ENCODE data around the gene UBQLNL.

Gene UBQLNL, protein sequence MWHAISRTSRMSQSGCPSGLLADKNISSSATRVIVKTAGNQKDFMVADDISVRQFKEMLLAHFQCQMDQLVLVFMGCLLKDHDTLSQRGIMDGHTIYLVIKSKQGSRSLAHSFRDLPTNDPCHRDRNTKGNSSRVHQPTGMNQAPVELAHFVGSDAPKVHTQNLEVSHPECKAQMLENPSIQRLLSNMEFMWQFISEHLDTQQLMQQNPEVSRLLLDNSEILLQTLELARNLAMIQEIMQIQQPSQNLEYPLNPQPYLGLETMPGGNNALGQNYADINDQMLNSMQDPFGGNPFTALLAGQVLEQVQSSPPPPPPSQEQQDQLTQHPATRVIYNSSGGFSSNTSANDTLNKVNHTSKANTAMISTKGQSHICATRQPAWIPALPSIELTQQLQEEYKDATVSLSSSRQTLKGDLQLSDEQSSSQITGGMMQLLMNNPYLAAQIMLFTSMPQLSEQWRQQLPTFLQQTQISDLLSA

DNA sequence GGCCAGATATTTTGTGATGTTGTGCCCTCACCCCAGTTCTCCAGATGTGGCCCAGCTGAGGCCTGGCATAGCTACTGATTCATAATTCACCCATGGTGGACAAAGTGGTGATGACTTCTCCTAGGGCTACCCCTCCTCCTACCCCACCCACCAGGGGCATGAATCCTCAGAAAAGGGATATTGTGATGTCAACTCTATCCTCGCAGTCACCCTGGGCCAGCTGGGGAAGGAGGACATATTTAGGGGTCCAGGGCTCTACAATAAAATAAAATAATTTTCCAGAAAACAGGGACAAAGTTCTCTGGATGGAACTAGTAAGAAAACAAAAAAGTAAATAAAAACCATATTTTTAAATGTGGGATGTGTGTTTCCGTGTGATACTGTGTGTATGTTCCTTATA lies at the start of gene UBQLNL:
Gene UBQLNL (minus strand): TSS at position 101 of the 400 bp plus-strand sequence. CDS start 258 bp downstream, outside the sequence.
- H3K4me3 ChIP-seq (ENCODE audit: low read depth in 1 of 2, low read length in 2 of 2), result no peak within 1 kb of the TSS
- H3K79me2 ChIP-seq (ENCODE audit: insufficient read depth, low read length), result no peaks in the 10 kb centered on the region
- H3K4me2 ChIP-seq (ENCODE audit: insufficient read depth, low read length), result no peak within 1 kb of the TSS
- TF ChIP-seq EZH2 (IDR thresholded peaks at IDR 0.05; ENCODE audit: borderline replicate concordance, low read depth, low read length, severe bottlenecking), result no peak
- TF ChIP-seq, protein P1, sequence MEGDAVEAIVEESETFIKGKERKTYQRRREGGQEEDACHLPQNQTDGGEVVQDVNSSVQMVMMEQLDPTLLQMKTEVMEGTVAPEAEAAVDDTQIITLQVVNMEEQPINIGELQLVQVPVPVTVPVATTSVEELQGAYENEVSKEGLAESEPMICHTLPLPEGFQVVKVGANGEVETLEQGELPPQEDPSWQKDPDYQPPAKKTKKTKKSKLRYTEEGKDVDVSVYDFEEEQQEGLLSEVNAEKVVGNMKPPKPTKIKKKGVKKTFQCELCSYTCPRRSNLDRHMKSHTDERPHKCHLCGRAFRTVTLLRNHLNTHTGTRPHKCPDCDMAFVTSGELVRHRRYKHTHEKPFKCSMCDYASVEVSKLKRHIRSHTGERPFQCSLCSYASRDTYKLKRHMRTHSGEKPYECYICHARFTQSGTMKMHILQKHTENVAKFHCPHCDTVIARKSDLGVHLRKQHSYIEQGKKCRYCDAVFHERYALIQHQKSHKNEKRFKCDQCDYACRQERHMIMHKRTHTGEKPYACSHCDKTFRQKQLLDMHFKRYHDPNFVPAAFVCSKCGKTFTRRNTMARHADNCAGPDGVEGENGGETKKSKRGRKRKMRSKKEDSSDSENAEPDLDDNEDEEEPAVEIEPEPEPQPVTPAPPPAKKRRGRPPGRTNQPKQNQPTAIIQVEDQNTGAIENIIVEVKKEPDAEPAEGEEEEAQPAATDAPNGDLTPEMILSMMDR (IDR thresholded peaks at IDR 0.05; ENCODE audit: borderline replicate concordance, extremely low read depth, low read length, poor library complexity, severe bottlenecking), result no peak
- no peaks in the 10 kb centered on the region for H3K4me1 ChIP-seq (ENCODE audit: insufficient read depth, low read length)
- H3K9me3 ChIP-seq (ENCODE audit: insufficient read depth, low read length, severe bottlenecking), result no peaks in the 10 kb centered on the region
- no peaks in the 10 kb centered on the region for H3K36me3 ChIP-seq (ENCODE audit: insufficient read depth, low read length)
- H2AFZ ChIP-seq (ENCODE audit: low read depth, low read length), result no peak within 1 kb of the TSS
- H4K20me1 ChIP-seq (ENCODE audit: insufficient read depth, low read length), result no peaks in the 10 kb centered on the region
- DNase-seq (no peak), ATAC-seq (ENCODE audit: insufficient read depth, low read depth) (no peak)
- H3K27me3 ChIP-seq (ENCODE audit: insufficient read depth, low read length, poor library complexity), result peaks cover 6% of the 10 kb centered on the region
- H3K27ac ChIP-seq (ENCODE audit: low read length), result no peak within 1 kb of the TSS
- no peak within 1 kb of the TSS for H3K9ac ChIP-seq (ENCODE audit: low read depth, low read length)

DNA sequence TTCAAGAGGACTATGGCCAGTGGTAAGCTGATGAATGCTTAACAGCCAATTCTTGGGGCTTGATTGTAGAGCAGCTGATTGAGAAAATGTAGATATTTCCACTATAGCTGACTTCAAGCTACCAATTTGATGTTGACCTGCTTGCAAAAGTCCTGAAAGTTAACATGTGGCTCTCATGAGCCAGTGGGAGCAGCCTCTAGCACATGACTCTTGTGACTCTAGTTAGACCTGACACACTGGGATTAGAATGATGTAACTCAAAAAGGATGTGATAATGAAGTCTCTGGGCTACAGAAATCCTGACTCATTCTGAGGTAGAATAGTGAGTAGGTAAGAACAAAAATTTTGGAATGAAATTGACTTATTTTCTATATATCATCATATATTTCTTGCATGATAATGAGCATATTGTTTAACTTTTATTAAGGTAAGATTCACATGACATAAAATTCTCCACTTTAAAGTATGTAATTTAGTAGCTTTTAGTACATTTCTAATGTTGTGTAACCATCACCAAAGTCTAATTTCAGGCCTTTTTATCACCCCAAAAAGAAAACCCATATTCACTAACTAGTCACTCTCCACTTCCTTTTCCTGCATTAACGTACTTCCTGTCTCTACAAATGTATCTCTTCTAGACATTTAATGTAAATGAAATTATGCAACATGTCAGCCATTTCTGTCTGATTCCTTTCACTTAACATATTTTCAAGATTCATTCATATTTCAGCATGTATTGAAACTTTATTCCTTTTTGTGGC lies 47.9 kb upstream of the UBQLNL start:
- H3K9ac ChIP-seq (ENCODE audit: low read depth, low read length), result no peak overlapping the region
- H3K4me1 ChIP-seq (ENCODE audit: insufficient read depth, low read length), result peaks cover 6% of the 10 kb centered on the region
- H3K27ac ChIP-seq (ENCODE audit: low read length), result no peak overlapping the region
- H4K20me1 ChIP-seq (ENCODE audit: insufficient read depth, low read length), result no peaks in the 10 kb centered on the region
- TF ChIP-seq, protein P1 (IDR thresholded peaks at IDR 0.05; ENCODE audit: borderline replicate concordance, extremely low read depth, low read length, poor library complexity, severe bottlenecking), result no peak
- TF ChIP-seq EZH2 (IDR thresholded peaks at IDR 0.05; ENCODE audit: borderline replicate concordance, low read depth, low read length, severe bottlenecking), result no peak
- peak overlapping the region; percentile 46 for H2AFZ ChIP-seq (ENCODE audit: low read depth, low read length)
- H3K9me3 ChIP-seq (ENCODE audit: insufficient read depth, low read length, severe bottlenecking), result peaks cover 6% of the 10 kb centered on the region
- no peak overlapping the region for H3K4me3 ChIP-seq (ENCODE audit: low read depth in 1 of 2, low read length in 2 of 2)
- H3K79me2 ChIP-seq (ENCODE audit: insufficient read depth, low read length), result no peaks in the 10 kb centered on the region
- DNase-seq (no peak), ATAC-seq (ENCODE audit: insufficient read depth, low read depth) (no peak)
- H3K36me3 ChIP-seq (ENCODE audit: insufficient read depth, low read length), result no peaks in the 10 kb centered on the region
- peaks cover 4% of the 10 kb centered on the region for H3K27me3 ChIP-seq (ENCODE audit: insufficient read depth, low read length, poor library complexity)
- H3K4me2 ChIP-seq (ENCODE audit: insufficient read depth, low read length), result no peak overlapping the region

DNA sequence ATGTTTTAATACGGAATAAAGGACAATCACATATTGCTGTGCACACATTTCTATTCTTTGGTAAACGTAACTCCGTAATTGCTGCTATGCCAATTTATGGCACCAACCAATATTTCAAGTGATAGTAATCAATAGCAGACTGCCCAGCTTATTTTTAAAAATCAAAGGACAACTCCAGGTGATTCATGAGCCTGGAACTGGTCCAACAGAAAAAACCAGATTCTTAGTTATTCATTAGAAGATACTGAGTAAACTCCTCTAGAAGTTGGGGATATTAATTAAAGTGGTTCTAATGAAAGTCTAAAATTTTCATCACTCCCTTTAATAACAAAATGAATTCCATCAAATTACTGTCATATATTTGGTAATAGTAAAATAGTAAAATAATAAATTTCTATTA lies 41.3 kb upstream of the UBQLNL start:
- DNase-seq, result no peak

More for the DNA sequence above, 41.3 kb upstream of the UBQLNL start:
- H3K4me2 ChIP-seq (ENCODE audit: insufficient read depth, low read length), result no peak overlapping the region
- H3K9ac ChIP-seq (ENCODE audit: low read depth, low read length), result no peak overlapping the region
- no peak overlapping the region for H2AFZ ChIP-seq (ENCODE audit: low read depth, low read length)
- TF ChIP-seq, protein P1 (IDR thresholded peaks at IDR 0.05; ENCODE audit: borderline replicate concordance, extremely low read depth, low read length, poor library complexity, severe bottlenecking), result no peak
- TF ChIP-seq EZH2 (IDR thresholded peaks at IDR 0.05; ENCODE audit: borderline replicate concordance, low read depth, low read length, severe bottlenecking), result no peak
- no peak overlapping the region for H3K27ac ChIP-seq (ENCODE audit: low read length)
- no peaks in the 10 kb centered on the region for H3K4me1 ChIP-seq (ENCODE audit: insufficient read depth, low read length)
- H4K20me1 ChIP-seq (ENCODE audit: insufficient read depth, low read length), result no peaks in the 10 kb centered on the region; the same call in 1 of the 2 replicates
- H3K9me3 ChIP-seq (ENCODE audit: insufficient read depth, low read length, severe bottlenecking), result no peaks in the 10 kb centered on the region
- H3K79me2 ChIP-seq (ENCODE audit: insufficient read depth, low read length), result no peaks in the 10 kb centered on the region
- no peak for ATAC-seq (ENCODE audit: insufficient read depth, low read depth)
- H3K36me3 ChIP-seq (ENCODE audit: insufficient read depth, low read length), result no peaks in the 10 kb centered on the region
- H3K4me3 ChIP-seq (ENCODE audit: low read depth in 1 of 2, low read length in 2 of 2), result no peak overlapping the region
- peaks cover 6% of the 10 kb centered on the region for H3K27me3 ChIP-seq (ENCODE audit: insufficient read depth, low read length, poor library complexity)
